Endothelial cell (in vitro differentiated cells): ENCODE data around the gene EMC9. TPM values are rescaled to one million over a fixed set of nuclear protein-coding genes. Genes with fewer than 3 reads are reported as not detected.
A peak's percentile ranks its signal among the peaks of the same experiment; 100 is the strongest.

Experiments used
- DNase-seq: peaks from one replicate; pipeline ENCODE4 v3.0.0; 2021; ENCODE audit warnings: low spot score
- H3K27ac Mint-ChIP-seq: one replicate; pipeline ENCODE4 v1.8.0; 2021; ENCODE audit warnings: mixed read lengths, inconsistent platforms; ENCODE audit not compliant: unreplicated experiment
- H3K27me3 Mint-ChIP-seq: one replicate; pipeline ENCODE4 v1.8.0; 2021; ENCODE audit warnings: mild to moderate bottlenecking, moderate library complexity, mixed read lengths, inconsistent platforms; ENCODE audit not compliant: unreplicated experiment
- H3K36me3 Mint-ChIP-seq: one replicate; pipeline ENCODE4 v1.8.0; 2021; ENCODE audit warnings: mild to moderate bottlenecking, low read depth, mixed read lengths, inconsistent platforms; ENCODE audit not compliant: unreplicated experiment
- H3K4me1 Mint-ChIP-seq: one replicate; pipeline ENCODE4 v1.8.0; 2021; ENCODE audit warnings: mild to moderate bottlenecking, mixed read lengths, inconsistent platforms; ENCODE audit not compliant: unreplicated experiment
- H3K4me3 Mint-ChIP-seq: one replicate; pipeline ENCODE4 v1.8.0; 2021; ENCODE audit warnings: mild to moderate bottlenecking, mixed read lengths, inconsistent platforms; ENCODE audit not compliant: unreplicated experiment
- H3K9me3 Mint-ChIP-seq: one replicate; pipeline ENCODE4 v1.8.0; 2021; ENCODE audit warnings: mixed read lengths, inconsistent platforms; ENCODE audit not compliant: unreplicated experiment
- total RNA-seq: library from RNA; stranded (reverse); fragmentation: NEBNext Ultra II Directional; extraction: Animal tissue kit (Norgen Biotek cat#: 25700); gene quantifications from one replicate; pipeline ENCODE4 v1.2.1, GENCODE V29; 2021; ENCODE audit not compliant: unreplicated experiment
- TF ChIP-seq, protein P1 (sequence below): fragments of 200-600 bp; sonication (generic); IDR thresholded peaks from one replicate; pipeline ENCODE4 v1.5.0; 2021; ENCODE audit warnings: antibody characterized with exemption; ENCODE audit not compliant: unreplicated experiment

Gene EMC9
- total RNA-seq, 1 donor from 2014 or later, result 16.7 TPM

DNA sequence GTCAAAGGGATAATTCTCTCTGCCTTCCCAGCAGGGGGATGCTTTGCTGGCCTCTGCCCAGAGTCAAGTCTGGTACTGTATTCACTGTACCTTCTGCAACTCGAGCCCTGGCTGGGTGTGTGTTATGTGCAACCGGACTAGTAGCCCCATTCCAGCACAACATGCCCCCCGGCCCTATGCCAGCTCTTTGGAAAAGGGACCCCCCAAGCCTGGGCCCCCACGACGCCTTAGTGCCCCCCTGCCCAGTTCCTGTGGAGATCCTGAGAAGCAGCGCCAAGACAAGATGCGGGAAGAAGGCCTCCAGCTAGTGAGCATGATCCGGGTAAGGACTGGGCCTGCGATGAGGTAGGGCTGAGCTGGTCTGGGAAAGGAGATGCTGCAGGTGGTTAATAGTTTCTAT is 9.2 kb upstream of the EMC9 start:
- H3K27me3 Mint-ChIP-seq, result peaks cover 18% of the 10 kb centered on the region
- no peak for DNase-seq
- H3K4me1 Mint-ChIP-seq, result peaks cover 36% of the 10 kb centered on the region
- TF ChIP-seq, protein P1, sequence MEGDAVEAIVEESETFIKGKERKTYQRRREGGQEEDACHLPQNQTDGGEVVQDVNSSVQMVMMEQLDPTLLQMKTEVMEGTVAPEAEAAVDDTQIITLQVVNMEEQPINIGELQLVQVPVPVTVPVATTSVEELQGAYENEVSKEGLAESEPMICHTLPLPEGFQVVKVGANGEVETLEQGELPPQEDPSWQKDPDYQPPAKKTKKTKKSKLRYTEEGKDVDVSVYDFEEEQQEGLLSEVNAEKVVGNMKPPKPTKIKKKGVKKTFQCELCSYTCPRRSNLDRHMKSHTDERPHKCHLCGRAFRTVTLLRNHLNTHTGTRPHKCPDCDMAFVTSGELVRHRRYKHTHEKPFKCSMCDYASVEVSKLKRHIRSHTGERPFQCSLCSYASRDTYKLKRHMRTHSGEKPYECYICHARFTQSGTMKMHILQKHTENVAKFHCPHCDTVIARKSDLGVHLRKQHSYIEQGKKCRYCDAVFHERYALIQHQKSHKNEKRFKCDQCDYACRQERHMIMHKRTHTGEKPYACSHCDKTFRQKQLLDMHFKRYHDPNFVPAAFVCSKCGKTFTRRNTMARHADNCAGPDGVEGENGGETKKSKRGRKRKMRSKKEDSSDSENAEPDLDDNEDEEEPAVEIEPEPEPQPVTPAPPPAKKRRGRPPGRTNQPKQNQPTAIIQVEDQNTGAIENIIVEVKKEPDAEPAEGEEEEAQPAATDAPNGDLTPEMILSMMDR, result no peak
- peak overlapping the region; percentile 23 for H3K4me3 Mint-ChIP-seq
- no peaks in the 10 kb centered on the region for H3K9me3 Mint-ChIP-seq
- H3K27ac Mint-ChIP-seq, result no peak overlapping the region
- H3K36me3 Mint-ChIP-seq, result peaks cover 35% of the 10 kb centered on the region

DNA sequence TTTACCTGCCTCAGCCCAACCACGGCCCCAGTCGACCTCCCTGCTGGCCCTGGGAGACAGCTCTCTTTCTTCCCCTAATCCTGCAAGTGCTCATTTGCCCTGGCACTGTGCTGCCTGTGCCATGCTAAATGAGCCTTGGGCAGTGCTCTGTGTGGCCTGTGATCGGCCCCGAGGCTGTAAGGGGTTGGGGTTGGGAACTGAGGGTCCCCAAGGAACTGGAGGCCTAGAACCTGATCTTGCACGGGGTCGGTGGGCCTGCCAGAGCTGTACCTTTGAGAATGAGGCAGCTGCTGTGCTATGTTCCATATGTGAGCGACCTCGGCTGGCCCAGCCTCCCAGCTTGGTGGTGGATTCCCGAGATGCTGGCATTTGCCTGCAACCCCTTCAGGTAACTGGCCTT is 8.7 kb upstream of the EMC9 start:
- H3K9me3 Mint-ChIP-seq, result no peaks in the 10 kb centered on the region
- H3K36me3 Mint-ChIP-seq, result peaks cover 33% of the 10 kb centered on the region
- no peak overlapping the region for H3K4me3 Mint-ChIP-seq
- H3K27ac Mint-ChIP-seq, result no peak overlapping the region
- H3K27me3 Mint-ChIP-seq, result peaks cover 18% of the 10 kb centered on the region
- TF ChIP-seq, protein P1, result no peak
- H3K4me1 Mint-ChIP-seq, result peaks cover 33% of the 10 kb centered on the region
- no peak for DNase-seq

DNA sequence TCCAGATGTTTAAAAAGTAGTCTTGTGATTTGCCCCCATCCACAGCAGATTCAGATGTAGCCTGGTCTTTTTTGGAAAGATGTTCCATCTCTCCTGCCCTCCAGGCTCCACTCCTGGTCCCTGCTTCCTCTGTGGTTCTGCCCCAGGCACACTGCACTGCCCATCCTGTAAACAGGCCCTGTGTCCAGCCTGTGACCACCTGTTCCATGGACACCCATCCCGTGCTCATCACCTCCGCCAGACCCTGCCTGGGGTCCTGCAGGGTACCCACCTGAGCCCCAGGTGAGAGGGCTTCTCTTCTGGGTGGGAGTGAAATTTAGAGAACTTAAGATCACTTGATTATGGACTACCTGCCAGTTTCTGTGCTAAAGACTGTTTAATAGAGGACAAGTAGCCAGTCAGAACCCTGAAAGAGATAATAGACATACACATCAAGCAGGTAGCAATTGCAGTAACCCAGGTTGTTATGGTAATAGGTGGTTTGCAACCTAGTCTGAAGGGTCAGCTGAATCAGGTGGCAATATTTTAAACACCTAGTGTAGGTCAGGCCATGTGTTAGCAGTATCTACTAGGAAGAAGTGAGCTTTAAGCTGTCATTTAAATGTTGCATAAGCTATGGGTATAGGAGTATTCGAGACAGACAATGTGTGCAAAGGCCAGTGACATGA is 8.0 kb upstream of the EMC9 start:
- TF ChIP-seq, protein P1, result no peak
- DNase-seq, result no peak
- peaks cover 27% of the 10 kb centered on the region for H3K4me1 Mint-ChIP-seq
- peaks cover 29% of the 10 kb centered on the region for H3K36me3 Mint-ChIP-seq
- peaks cover 15% of the 10 kb centered on the region for H3K27me3 Mint-ChIP-seq
- peak overlapping the region; percentile 94 for H3K4me3 Mint-ChIP-seq
- H3K9me3 Mint-ChIP-seq, result no peaks in the 10 kb centered on the region
- no peak overlapping the region for H3K27ac Mint-ChIP-seq

DNA sequence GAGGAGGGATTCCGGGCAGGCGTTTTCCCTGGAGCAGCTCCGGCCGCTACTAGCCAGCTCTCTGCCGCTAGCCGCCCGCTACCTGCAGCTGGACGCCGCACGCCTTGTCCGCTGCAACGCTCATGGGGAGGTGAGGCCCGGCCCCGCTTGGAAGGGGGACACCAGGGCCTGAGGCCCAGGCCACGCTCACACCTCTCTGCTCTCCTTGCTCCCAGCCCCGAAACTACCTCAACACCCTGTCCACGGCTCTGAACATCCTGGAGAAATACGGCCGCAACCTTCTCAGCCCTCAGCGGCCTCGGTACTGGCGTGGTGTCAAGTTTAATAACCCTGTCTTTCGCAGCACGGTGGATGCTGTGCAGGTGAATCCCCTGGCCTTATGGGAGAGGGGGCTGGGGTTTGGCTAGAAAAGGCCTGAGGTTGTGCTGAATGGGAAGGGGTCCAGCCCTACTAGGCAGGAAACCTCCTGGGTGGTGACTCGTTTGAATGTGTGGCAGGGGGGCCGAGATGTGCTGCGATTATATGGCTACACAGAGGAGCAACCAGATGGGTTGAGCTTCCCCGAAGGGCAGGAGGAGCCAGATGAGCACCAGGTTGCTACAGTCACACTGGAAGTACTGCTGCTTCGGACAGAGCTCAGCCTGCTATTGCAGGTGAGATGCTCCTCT is 6.5 kb upstream of the EMC9 start:
- H3K9me3 Mint-ChIP-seq, result no peaks in the 10 kb centered on the region
- H3K4me1 Mint-ChIP-seq, result peaks cover 27% of the 10 kb centered on the region
- H3K27me3 Mint-ChIP-seq, result peaks cover 17% of the 10 kb centered on the region
- peak overlapping the region; percentile 94 for H3K4me3 Mint-ChIP-seq
- DNase-seq, result no peak
- H3K27ac Mint-ChIP-seq, result peak overlapping the region; percentile 89
- TF ChIP-seq, protein P1, result no peak
- peaks cover 38% of the 10 kb centered on the region for H3K36me3 Mint-ChIP-seq
